Jurkat, Clone E6-1 (cell line): ENCODE results near the gene SH2D5.

ENCODE experiments used
- DNase-seq: peaks from one replicate; pipeline ENCODE4 v3.0.0-alpha.2; 2011; ENCODE audit warnings: low read depth, low spot score
- H3K4me3 ChIP-seq: 2 replicates; pipeline ENCODE4 v1.5.1; 2011; ENCODE audit warnings: mild to moderate bottlenecking, low read length, control low read depth, moderate library complexity

The SH2D5 gene

GRCh38 chr1:20700636-20701215, 31.8 kb downstream of the SH2D5 start:
- H3K4me3 ChIP-seq, result no peak overlapping the region
- DNase-seq, result no peak

- DNase-seq, result no peak
These were observed 32.9 kb downstream of the SH2D5 start for GRCh38 chr1:20699558-20699957.

GRCh38 chr1:20698195-20698910, 34.1 kb downstream of the SH2D5 start:
- no peak for DNase-seq
- H3K4me3 ChIP-seq, result no peak overlapping the region

More at GRCh38 chr1:20699558-20699957, 32.9 kb downstream of the SH2D5 start:
- H3K4me3 ChIP-seq, result no peak overlapping the region

- no peak for DNase-seq
These were observed 34.9 kb downstream of the SH2D5 start for GRCh38 chr1:20697563-20697962.

GRCh38 chr1:20696397-20697333, 35.8 kb downstream of the SH2D5 start:
- peak overlapping the region; percentile 70 for H3K4me3 ChIP-seq
- DNase-seq, result peak; percentile 47

More at GRCh38 chr1:20697563-20697962, 34.9 kb downstream of the SH2D5 start:
- H3K4me3 ChIP-seq, result no peak overlapping the region

- no peak for DNase-seq
- no peak overlapping the region for H3K4me3 ChIP-seq
These were observed 37.0 kb downstream of the SH2D5 start for GRCh38 chr1:20695515-20695914.

- H3K4me3 ChIP-seq, result no peak overlapping the region
- DNase-seq, result no peak
These were observed 38.9 kb downstream of the SH2D5 start for GRCh38 chr1:20693623-20694022.

GRCh38 chr1:20691872-20692271, 40.6 kb downstream of the SH2D5 start:
- H3K4me3 ChIP-seq, result no peak overlapping the region
- DNase-seq, result no peak

GRCh38 chr1:20689645-20690056, 42.9 kb downstream of the SH2D5 start:
- no peak for DNase-seq
- no peak overlapping the region for H3K4me3 ChIP-seq

GRCh38 chr1:20686883-20687725, 45.4 kb downstream of the SH2D5 start:
- no peak overlapping the region for H3K4me3 ChIP-seq
- no peak for DNase-seq

GRCh38 chr1:20685741-20686140, 46.8 kb downstream of the SH2D5 start:
- H3K4me3 ChIP-seq, result no peak overlapping the region
- DNase-seq, result no peak

- no peak overlapping the region for H3K4me3 ChIP-seq
- no peak for DNase-seq
These were observed 47.3 kb downstream of the SH2D5 start for GRCh38 chr1:20685099-20685662.

GRCh38 chr1:20684651-20685050, 47.9 kb downstream of the SH2D5 start:
- H3K4me3 ChIP-seq, result no peak overlapping the region
- no peak for DNase-seq

GRCh38 chr1:20684050-20684620, 48.4 kb downstream of the SH2D5 start:
- H3K4me3 ChIP-seq, result no peak overlapping the region

GRCh38 chr1:20683614-20684013, 48.9 kb downstream of the SH2D5 start:
- no peak for DNase-seq
- H3K4me3 ChIP-seq, result no peak overlapping the region

More at GRCh38 chr1:20684050-20684620, 48.4 kb downstream of the SH2D5 start:
- no peak for DNase-seq

GRCh38 chr1:20682571-20683236, 49.8 kb downstream of the SH2D5 start:
- no peak overlapping the region for H3K4me3 ChIP-seq
- DNase-seq, result no peak

GRCh38 chr1:20681999-20682398, 50.5 kb downstream of the SH2D5 start:
- DNase-seq, result no peak
- no peak overlapping the region for H3K4me3 ChIP-seq

- H3K4me3 ChIP-seq, result no peak overlapping the region
- DNase-seq, result no peak
These were observed 52.2 kb downstream of the SH2D5 start for GRCh38 chr1:20680269-20680668.
